Measurements from ENCODE around the gene GZF1. TPM values are rescaled to one million over a fixed set of nuclear protein-coding genes. Genes with fewer than 3 reads are reported as not detected.

GZF1 gene
- total and polyA plus RNA-seq, 2 donors (not counting 1 experiment from before 2014, with no cell fraction given) = 10.8 to 21.5 TPM

DNA sequence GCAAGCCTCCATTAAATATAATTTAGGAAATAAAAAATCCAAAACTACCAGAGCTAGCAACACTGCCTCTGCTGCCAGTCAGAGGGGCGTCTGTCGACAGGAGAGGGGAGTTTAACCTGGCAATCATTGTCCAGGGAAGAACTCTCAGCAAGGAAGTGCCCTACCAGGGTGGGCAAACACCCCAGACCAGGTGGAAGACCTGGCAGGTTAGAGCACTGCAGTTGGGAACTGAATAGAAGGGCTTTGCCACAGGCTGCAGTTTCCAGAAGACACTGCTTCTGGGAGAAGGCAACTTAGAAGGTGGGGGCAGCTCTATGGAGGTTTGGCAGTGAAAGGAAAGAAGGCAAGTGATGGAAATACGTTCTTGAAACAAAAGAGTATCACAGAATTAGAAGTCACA is 47.8 kb downstream of the GZF1 start:
- Histone ChIP-seq H4K20me1 (ENCODE audit: control insufficient read depth, extremely low read depth, insufficient read depth, low read length) (no peaks in the 10 kb centered on the region), H3K27ac (ENCODE audit: insufficient read depth, low read length) (no peak overlapping the region), H3K9ac (ENCODE audit: insufficient read depth, low read length) (no peak overlapping the region), H2AFZ (ENCODE audit: low read length) (no peak overlapping the region), H3K4me2 (ENCODE audit: extremely low read depth, insufficient read depth, low read length) (no peak overlapping the region), H3K4me1 (ENCODE audit: control insufficient read depth, extremely low read depth, insufficient read depth, low read length) (peaks cover 4% of the 10 kb centered on the region), H3K9me3 (ENCODE audit: control insufficient read depth, insufficient read depth, low read depth, low read length) (no peaks in the 10 kb centered on the region), H3K4me3 (replicated peaks in 1 of 4; ENCODE audit: control extremely low read depth in 1 of 4, insufficient read depth in 1 of 4, low read depth in 3 of 4, low read length in 4 of 4) (no peak overlapping the region), H3K36me3 (ENCODE audit: control insufficient read depth, insufficient read depth, low read length) (no peaks in the 10 kb centered on the region), H3K27me3 (ENCODE audit: control insufficient read depth, insufficient read depth, low read length) (no peaks in the 10 kb centered on the region), H3K79me2 (ENCODE audit: control insufficient read depth, insufficient read depth, low read length) (peaks cover 66% of the 10 kb centered on the region)
- no peak for TF ChIP-seq CTCF (conservative IDR thresholded peaks at IDR 0.05 in 1 of 2, IDR thresholded peaks at IDR 0.05 in 1 of 2; ENCODE audit: low read depth in 1 of 2, low read length in 2 of 2)
- no peak for TF ChIP-seq EZH2 (IDR thresholded peaks at IDR 0.05; ENCODE audit: low read length, missing control alignments)
- no peak for DNase-seq (ENCODE audit: low read depth in 2 of 2)

DNA sequence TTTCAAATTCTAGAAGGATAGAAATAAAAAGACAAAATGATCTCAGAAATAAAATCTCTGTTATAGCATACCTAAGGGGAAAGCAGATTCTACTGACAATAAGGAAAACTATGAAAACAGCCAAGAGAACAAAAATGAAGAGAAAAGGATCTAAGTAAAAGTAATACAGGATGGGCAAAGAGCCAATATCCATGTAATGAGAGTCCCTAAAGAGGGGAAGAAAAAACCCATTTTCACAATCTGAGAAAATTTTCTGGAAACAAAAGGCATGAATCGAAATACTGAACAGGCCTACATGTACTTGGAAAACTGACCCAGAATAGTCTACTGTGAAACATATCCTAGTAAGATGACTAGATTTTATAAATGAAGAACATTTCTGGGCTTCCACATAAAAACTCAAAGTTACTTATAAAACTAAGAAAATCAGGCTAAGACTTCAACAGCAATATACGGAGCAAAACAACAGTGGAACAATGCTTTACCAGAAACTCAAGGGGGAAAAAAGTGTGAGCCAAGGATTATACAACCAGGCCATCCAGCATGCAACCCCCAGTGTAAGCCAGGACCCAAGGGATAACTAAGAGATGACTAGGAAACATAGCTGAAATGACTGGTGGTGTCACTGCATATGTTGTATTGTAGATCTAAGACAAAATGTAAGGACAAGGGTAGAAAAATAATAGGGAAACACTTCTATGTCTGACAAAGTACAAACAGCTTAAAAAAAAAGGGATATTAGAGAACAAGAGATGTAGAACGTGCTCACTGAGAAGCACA is 49.1 kb downstream of the GZF1 start:
- H3K9ac ChIP-seq (ENCODE audit: insufficient read depth, low read length) = no peak overlapping the region
- no peaks in the 10 kb centered on the region for H3K36me3 ChIP-seq (ENCODE audit: control insufficient read depth, insufficient read depth, low read length)
- no peaks in the 10 kb centered on the region for H3K9me3 ChIP-seq (ENCODE audit: control insufficient read depth, insufficient read depth, low read depth, low read length)
- no peak for DNase-seq (ENCODE audit: low read depth in 2 of 2)
- H3K27ac ChIP-seq (ENCODE audit: insufficient read depth, low read length) = no peak overlapping the region
- TF ChIP-seq CTCF (conservative IDR thresholded peaks at IDR 0.05 in 1 of 2, IDR thresholded peaks at IDR 0.05 in 1 of 2; ENCODE audit: low read depth in 1 of 2, low read length in 2 of 2) (no peak), EZH2 (IDR thresholded peaks at IDR 0.05; ENCODE audit: low read length, missing control alignments) (no peak)
- H3K4me3 ChIP-seq (replicated peaks in 1 of 4; ENCODE audit: control extremely low read depth in 1 of 4, insufficient read depth in 1 of 4, low read depth in 3 of 4, low read length in 4 of 4) = no peak overlapping the region
- H3K27me3 ChIP-seq (ENCODE audit: control insufficient read depth, insufficient read depth, low read length) = no peaks in the 10 kb centered on the region
- no peaks in the 10 kb centered on the region for H4K20me1 ChIP-seq (ENCODE audit: control insufficient read depth, extremely low read depth, insufficient read depth, low read length)
- H3K79me2 ChIP-seq (ENCODE audit: control insufficient read depth, insufficient read depth, low read length) = peaks cover 68% of the 10 kb centered on the region
- H3K4me2 ChIP-seq (ENCODE audit: extremely low read depth, insufficient read depth, low read length) = no peak overlapping the region
- no peak overlapping the region for H2AFZ ChIP-seq (ENCODE audit: low read length)
- H3K4me1 ChIP-seq (ENCODE audit: control insufficient read depth, extremely low read depth, insufficient read depth, low read length) = peaks cover 4% of the 10 kb centered on the region

DNA sequence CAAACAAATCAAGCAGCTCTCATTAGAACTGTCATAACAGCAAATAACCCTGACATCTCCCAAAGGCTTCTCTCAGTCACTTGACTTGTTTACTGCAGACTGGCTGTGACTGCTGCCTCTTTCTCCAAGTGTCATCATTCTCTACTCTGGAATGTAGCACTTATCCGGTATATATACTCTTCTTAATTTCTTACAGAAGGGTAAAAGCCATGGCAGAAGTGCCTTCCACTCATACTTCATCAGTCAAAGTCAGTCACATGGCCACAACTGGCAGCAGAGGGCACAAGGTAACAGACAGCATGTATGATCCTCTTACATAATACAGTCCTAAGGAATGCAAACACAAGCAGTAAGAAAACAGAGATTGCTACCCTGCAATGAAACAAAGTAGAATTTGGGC is 50.0 kb downstream of the GZF1 start:
- Histone ChIP-seq H3K4me1 (ENCODE audit: control insufficient read depth, extremely low read depth, insufficient read depth, low read length) (peaks cover 4% of the 10 kb centered on the region), H3K4me3 (replicated peaks in 1 of 4; ENCODE audit: control extremely low read depth in 1 of 4, insufficient read depth in 1 of 4, low read depth in 3 of 4, low read length in 4 of 4) (no peak overlapping the region), H3K36me3 (ENCODE audit: control insufficient read depth, insufficient read depth, low read length) (no peaks in the 10 kb centered on the region), H3K27me3 (ENCODE audit: control insufficient read depth, insufficient read depth, low read length) (no peaks in the 10 kb centered on the region), H3K79me2 (ENCODE audit: control insufficient read depth, insufficient read depth, low read length) (peaks cover 68% of the 10 kb centered on the region), H2AFZ (ENCODE audit: low read length) (no peak overlapping the region), H3K9me3 (ENCODE audit: control insufficient read depth, insufficient read depth, low read depth, low read length) (no peaks in the 10 kb centered on the region), H4K20me1 (ENCODE audit: control insufficient read depth, extremely low read depth, insufficient read depth, low read length) (no peaks in the 10 kb centered on the region), H3K9ac (ENCODE audit: insufficient read depth, low read length) (no peak overlapping the region), H3K27ac (ENCODE audit: insufficient read depth, low read length) (no peak overlapping the region), H3K4me2 (ENCODE audit: extremely low read depth, insufficient read depth, low read length) (no peak overlapping the region)
- DNase-seq (ENCODE audit: low read depth in 2 of 2) = peak in 1 of 2 donors; percentile 50
- no peak for TF ChIP-seq EZH2 (IDR thresholded peaks at IDR 0.05; ENCODE audit: low read length, missing control alignments)
- TF ChIP-seq CTCF (conservative IDR thresholded peaks at IDR 0.05 in 1 of 2, IDR thresholded peaks at IDR 0.05 in 1 of 2; ENCODE audit: low read depth in 1 of 2, low read length in 2 of 2) = no peak

Data from fibroblast of lung (primary cell).